HepG2 (cell line): ENCODE data around the gene NUBP2. TPM values are rescaled to one million over a fixed set of nuclear protein-coding genes. Genes with fewer than 3 reads are reported as not detected.

Experiments
- AKAP8 ChIP-seq: sonication (generic); formaldehyde crosslinking; IDR thresholded peaks from 2 replicates; pipeline ENCODE4 v1.5.1; 2020; ENCODE audit warnings: mild to moderate bottlenecking, missing genetic modification reagents
- ARID2 ChIP-seq: sonication (generic); formaldehyde crosslinking; IDR thresholded peaks from 2 replicates; pipeline ENCODE4 v1.8.1; 2022; ENCODE audit warnings: mild to moderate bottlenecking, missing genetic modification reagents, borderline replicate concordance
- ARID4A ChIP-seq: sonication (generic); formaldehyde crosslinking; IDR thresholded peaks from 2 replicates; pipeline ENCODE4 v1.5.0; 2020; ENCODE audit warnings: mild to moderate bottlenecking, missing genetic modification reagents, borderline replicate concordance
- BRD4 ChIP-seq: sonication (generic); formaldehyde crosslinking; IDR thresholded peaks from 2 replicates; pipeline ENCODE4 v1.4.0; 2020; ENCODE audit warnings: missing genetic modification reagents
- DNMT1 ChIP-seq: sonication (generic); formaldehyde crosslinking; IDR thresholded peaks from 2 replicates; pipeline ENCODE4 v1.5.1; 2020; ENCODE audit warnings: mild to moderate bottlenecking, missing genetic modification reagents
- KAT7 ChIP-seq: IDR thresholded peaks from 2 replicates; pipeline ENCODE4 v1.6.1; 2018; ENCODE audit warnings: borderline replicate concordance, missing compliant biosample characterization
- RFXAP ChIP-seq: sonication (generic); formaldehyde crosslinking; IDR thresholded peaks from 2 replicates; pipeline ENCODE4 v1.4.0; 2020; ENCODE audit warnings: missing genetic modification reagents, borderline replicate concordance
- SALL1 ChIP-seq: sonication (generic); formaldehyde crosslinking; IDR thresholded peaks from 2 replicates; pipeline ENCODE4 v1.8.0; 2022; ENCODE audit warnings: mild to moderate bottlenecking, missing genetic modification reagents
- SATB2 ChIP-seq: sonication (generic); formaldehyde crosslinking; IDR thresholded peaks from 2 replicates; pipeline ENCODE4 v1.5.0; 2020; ENCODE audit warnings: missing genetic modification reagents
- SMARCC2 ChIP-seq: fragments of 450-650 bp; IDR thresholded peaks from 2 replicates; pipeline ENCODE4 v1.6.1; 2017; ENCODE audit warnings: antibody characterized with exemption, mild to moderate bottlenecking
- TEF ChIP-seq: sonication (generic); formaldehyde crosslinking; IDR thresholded peaks from 2 replicates; pipeline ENCODE4 v1.5.0; 2020; ENCODE audit warnings: missing genetic modification reagents
- THRA ChIP-seq: sonication (generic); formaldehyde crosslinking; IDR thresholded peaks from 2 replicates; pipeline ENCODE4 v1.4.0; 2020; ENCODE audit warnings: missing genetic modification reagents, borderline replicate concordance
- TOE1 ChIP-seq: sonication (generic); formaldehyde crosslinking; IDR thresholded peaks from 2 replicates; pipeline ENCODE4 v1.4.0; 2020; ENCODE audit warnings: mild to moderate bottlenecking, missing genetic modification reagents
- ZBTB26 ChIP-seq: IDR thresholded peaks from 2 replicates; pipeline ENCODE4 v1.6.1; 2016; ENCODE audit warnings: missing compliant biosample characterization, missing genetic modification reagents, borderline replicate concordance
- ZBTB3 ChIP-seq: sonication (generic); formaldehyde crosslinking; IDR thresholded peaks from 2 replicates; pipeline ENCODE4 v1.4.0; 2020; ENCODE audit warnings: low read depth, mild to moderate bottlenecking, moderate library complexity, missing genetic modification reagents, borderline replicate concordance
- ZNF225 ChIP-seq: sonication (generic); formaldehyde crosslinking; IDR thresholded peaks from 2 replicates; pipeline ENCODE4 v1.4.0; 2020; ENCODE audit warnings: mild to moderate bottlenecking, missing genetic modification reagents
- ZNF232 ChIP-seq: sonication (generic); formaldehyde crosslinking; IDR thresholded peaks from 2 replicates; pipeline ENCODE4 v1.4.0; 2020; ENCODE audit warnings: missing genetic modification reagents, borderline replicate concordance
- ZNF430 ChIP-seq: sonication (generic); formaldehyde crosslinking; IDR thresholded peaks from 2 replicates; pipeline ENCODE4 v1.9.0; 2021; ENCODE audit warnings: mild to moderate bottlenecking, missing genetic modification reagents
- ZNF616 ChIP-seq: sonication (generic); formaldehyde crosslinking; IDR thresholded peaks from 2 replicates; pipeline ENCODE4 v1.5.0; 2020; ENCODE audit warnings: low read depth, mild to moderate bottlenecking, missing genetic modification reagents
- ZNF7 ChIP-seq: IDR thresholded peaks from 2 replicates; pipeline ENCODE4 v1.6.1; 2016; ENCODE audit warnings: missing biosample characterization, missing genetic modification reagents
- ZNF747 ChIP-seq: sonication (generic); formaldehyde crosslinking; IDR thresholded peaks from 2 replicates; pipeline ENCODE4 v1.8.1; 2023; ENCODE audit warnings: missing genetic modification reagents, mild to moderate bottlenecking, borderline replicate concordance
- ZNF850 ChIP-seq: sonication (generic); formaldehyde crosslinking; conservative IDR thresholded peaks from 2 replicates; pipeline ENCODE4 v1.9.0; 2021; ENCODE audit warnings: mild to moderate bottlenecking, missing genetic modification reagents
- ZSCAN20 ChIP-seq: sonication (generic); formaldehyde crosslinking; IDR thresholded peaks from 2 replicates; pipeline ENCODE4 v1.4.0; 2020; ENCODE audit warnings: missing genetic modification reagents, mild to moderate bottlenecking, borderline replicate concordance
- polyA plus RNA-seq, 8 experiments: library from polyadenylated mRNA; depleted of rRNA in 3 of 8; stranded (reverse) in 7 of 8; unstranded in 1 of 8; fragments of >200 nt; fragmentation: Illumina TruSeq in 4 of 8; extraction: Trizol in 4 of 8; gene quantifications; 2 replicates each; pipeline versions ENCODE4 v1.2.1 to v1.2.3, GENCODE V29; 2011 to 2016; ENCODE audit warnings: low read depth in 4 of 8, missing spikeins in 1 of 8, mixed read lengths in 1 of 8; ENCODE audit not compliant: insufficient read depth in 1 of 8
- total RNA-seq, 5 experiments: library from RNA; depleted of rRNA; stranded (reverse); fragments of >200 nt; fragmentation: Illumina TruSeq; extraction: Trizol; gene quantifications; 2 replicates each; pipeline ENCODE4 v1.2.3, GENCODE V29; 2016; ENCODE audit warnings: low read depth in 1 of 5

The NUBP2 gene
- total and polyA plus RNA-seq, 2 of the 13 experiments (the other 11 are each of a cell fraction or from before 2014, with no cell fraction given) = 25.7 to 61.5 TPM

- TF ChIP-seq ZNF225 (CRISPR knock-in tag) = no peak
- no peak for TF ChIP-seq ZSCAN20 (CRISPR knock-in tag)
- no peak for TF ChIP-seq TOE1 (CRISPR knock-in tag)
- peak; percentile 56; the same call in 1 of the 2 replicates for TF ChIP-seq BRD4
- peak; percentile 80 for TF ChIP-seq SALL1 (CRISPR knock-in tag)
- peak; percentile 83; the same call in 1 of the 2 replicates for TF ChIP-seq TEF (CRISPR knock-in tag)
- TF ChIP-seq DNMT1 (CRISPR knock-in tag) = no peak
- no peak for TF ChIP-seq SMARCC2
- peak; percentile 44; the same call in 1 of the 2 replicates for TF ChIP-seq ARID2 (CRISPR knock-in tag)
- TF ChIP-seq ZNF430 (CRISPR knock-in tag) = peak; percentile 71; the same call in 1 of the 2 replicates
- TF ChIP-seq KAT7 (CRISPR knock-in tag) = no peak
- TF ChIP-seq SATB2 = no peak
- no peak for TF ChIP-seq ZNF850 (CRISPR knock-in tag)
- TF ChIP-seq ZNF7 = no peak
- no peak for TF ChIP-seq ZNF232 (CRISPR knock-in tag)
- TF ChIP-seq AKAP8 (CRISPR knock-in tag) = no peak
- peak; percentile 72; the same call in 1 of the 2 replicates for TF ChIP-seq ARID4A (CRISPR knock-in tag)
- no peak for TF ChIP-seq ZNF616
- TF ChIP-seq ZBTB3 = no peak
- 0 out of 2 replicates have a peak, but pooled peaks have one; percentile 27 for TF ChIP-seq THRA
- TF ChIP-seq ZNF747 (CRISPR knock-in tag) = 0 out of 2 replicates have a peak, but pooled peaks have one; percentile 41
- no peak for TF ChIP-seq RFXAP (CRISPR knock-in tag)
- TF ChIP-seq ZBTB26 (CRISPR knock-in tag) = no peak
Observed at GRCh38 chr16:1828645-1829410, 46.1 kb downstream of the NUBP2 start (continued).
